GM12865 (cell line): ENCODE measurements around the gene DAB1.

Source experiments
- DNase-seq: peaks from one replicate; pipeline ENCODE4 v3.0.0; 2010; ENCODE audit warnings: low read depth
- H3K4me3 ChIP-seq: 2 replicates; pipeline ENCODE4 v1.5.1; 2011; ENCODE audit warnings: mild to moderate bottlenecking, low read depth, low read length, control low read depth
- CTCF ChIP-seq: IDR thresholded peaks from 2 replicates; pipeline ENCODE4 v1.5.1; 2011; ENCODE audit warnings: low read length, control low read depth, low read depth, inconsistent platforms; ENCODE audit not compliant: insufficient read depth; ENCODE audit errors: missing control alignments

Gene DAB1

DNA sequence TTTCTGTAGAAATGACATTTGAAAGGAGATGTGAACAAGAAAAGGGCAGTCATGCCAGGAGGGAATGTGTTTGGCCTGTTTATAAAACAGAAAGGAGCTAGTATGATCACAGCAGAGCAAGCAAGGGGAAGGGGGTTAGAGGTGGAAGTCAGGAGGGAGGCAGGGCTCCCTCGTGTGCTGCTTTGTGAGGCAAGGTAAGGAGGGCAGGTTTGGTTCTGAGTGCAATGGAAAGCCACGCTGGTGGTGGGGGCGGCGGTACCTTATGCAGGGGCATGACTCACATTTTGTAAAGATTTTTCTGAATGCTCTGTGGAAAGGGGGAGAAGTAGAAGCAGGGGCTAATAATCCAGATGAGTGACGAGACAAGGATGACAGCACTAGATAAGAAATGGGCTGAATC is 260.5 kb downstream of the DAB1 start:
- no peak for TF ChIP-seq CTCF

DNA sequence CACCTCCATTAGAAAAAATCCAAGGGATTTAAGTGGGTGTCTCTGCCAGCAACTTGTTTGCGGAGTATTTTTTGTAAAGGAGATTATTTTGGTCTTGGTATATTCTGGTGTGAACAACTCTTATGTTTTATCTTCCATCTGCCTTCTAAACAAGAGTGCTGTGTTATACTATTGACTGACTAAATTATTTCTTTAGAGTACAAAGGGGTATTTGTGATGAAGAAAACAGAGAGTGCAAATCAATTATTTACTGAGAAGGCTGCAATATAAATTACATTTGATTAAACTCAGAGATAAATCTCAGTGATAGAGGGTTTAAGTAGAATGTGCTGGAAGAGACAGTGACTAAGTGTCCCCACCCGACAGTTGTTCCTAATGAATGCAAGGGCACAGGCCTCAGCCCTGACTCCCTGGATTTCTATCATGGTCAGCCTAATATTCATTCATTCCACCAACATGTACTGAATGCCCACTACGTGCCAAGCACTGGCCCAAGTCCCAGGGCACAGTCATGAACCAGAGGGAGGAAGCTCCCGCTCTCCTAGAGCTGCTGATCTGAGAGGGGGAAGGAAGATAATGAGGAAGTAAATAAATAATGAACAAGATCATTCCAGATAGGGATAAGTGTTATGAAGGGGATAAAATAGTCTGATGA is 261.1 kb downstream of the DAB1 start:
- DNase-seq: no peak
- no peak overlapping the region for H3K4me3 ChIP-seq
- no peak for TF ChIP-seq CTCF

More for the DNA sequence above, 260.5 kb downstream of the DAB1 start:
- DNase-seq: no peak
- no peak overlapping the region for H3K4me3 ChIP-seq

DNA sequence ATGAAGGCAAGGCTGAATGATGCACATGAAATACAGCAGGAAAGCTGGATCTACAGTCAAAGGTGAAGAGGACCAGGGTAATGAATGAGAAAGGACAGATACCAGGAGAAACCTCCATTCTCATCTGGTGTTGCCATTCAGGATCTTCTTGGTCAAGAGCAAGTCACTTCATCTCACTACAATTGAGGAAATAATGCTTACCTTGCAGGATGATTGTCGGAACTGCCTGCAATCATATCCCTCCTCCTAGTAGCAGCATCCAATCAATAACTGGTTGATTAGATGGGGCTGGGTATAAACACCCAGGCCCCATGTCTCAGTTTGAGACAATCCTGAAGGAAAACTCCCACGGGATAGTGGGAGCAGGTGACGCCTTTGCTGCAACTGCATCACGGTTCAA is 263.3 kb downstream of the DAB1 start:
- H3K4me3 ChIP-seq: no peak overlapping the region
- no peak for TF ChIP-seq CTCF
- DNase-seq: no peak

GRCh38 chr1:57158604-57158998 is 265.3 kb downstream of the DAB1 start:
- H3K4me3 ChIP-seq: no peak overlapping the region
- no peak for DNase-seq
- no peak for TF ChIP-seq CTCF

- no peak for TF ChIP-seq CTCF
- no peak overlapping the region for H3K4me3 ChIP-seq
- no peak for DNase-seq
Observed at GRCh38 chr1:57157818-57158603, 265.8 kb downstream of the DAB1 start.

DNA sequence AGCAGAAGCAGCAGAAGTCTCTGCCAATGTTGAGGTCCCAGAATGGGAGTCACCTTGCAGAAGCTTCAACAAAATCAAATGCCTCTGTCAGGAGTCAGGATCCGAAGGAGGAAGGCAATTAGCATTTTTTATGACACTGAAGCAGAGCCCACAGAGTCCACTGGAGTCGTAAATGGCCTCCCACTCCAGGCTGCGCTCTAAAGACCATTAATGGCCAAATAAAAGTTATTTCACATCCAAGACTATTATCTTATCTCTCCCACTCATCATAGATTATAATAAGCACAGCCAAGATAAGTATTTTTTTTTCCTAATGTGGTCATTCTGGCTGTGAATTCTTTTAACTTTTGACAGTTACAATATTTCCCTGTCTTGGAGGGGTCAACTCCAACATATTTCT is 267.0 kb downstream of the DAB1 start:
- no peak overlapping the region for H3K4me3 ChIP-seq
- no peak for DNase-seq
- no peak for TF ChIP-seq CTCF

DNA sequence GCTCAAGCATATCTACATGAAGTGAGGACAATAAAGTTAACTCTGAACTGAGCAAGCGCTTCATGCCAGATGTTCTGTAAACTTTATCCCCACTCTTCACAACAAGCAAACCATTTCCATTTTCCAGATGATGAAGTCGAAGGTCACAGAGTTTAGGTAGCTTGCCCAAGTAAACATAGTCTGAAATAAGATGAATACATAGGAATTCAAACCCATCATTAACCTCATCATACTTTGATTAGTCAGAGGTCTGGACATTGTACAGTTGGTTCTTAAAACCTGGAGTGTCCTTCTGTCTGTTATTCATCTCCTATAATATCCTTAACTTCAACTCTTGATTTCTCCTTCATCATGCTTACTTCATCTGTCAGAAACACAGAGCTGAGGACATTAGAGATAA is 277.8 kb downstream of the DAB1 start:
- no peak for DNase-seq
- no peak overlapping the region for H3K4me3 ChIP-seq
- no peak for TF ChIP-seq CTCF
